Astrocyte (in vitro differentiated cells and primary cell): ENCODE results near the gene SND1.

ENCODE experiments used
- CTCF ChIP-seq: IDR thresholded peaks from 2 replicates; pipeline ENCODE4 v1.5.1; 2011; ENCODE audit warnings: low read depth, mild to moderate bottlenecking, inconsistent platforms, low read length, moderate library complexity; ENCODE audit not compliant: insufficient read depth
- EZH2 ChIP-seq: IDR thresholded peaks from 2 replicates; pipeline ENCODE4 v1.6.1; 2012; ENCODE audit warnings: mild to moderate bottlenecking, low read length, inconsistent platforms; ENCODE audit not compliant: insufficient read depth

- TF ChIP-seq CTCF (no peak), EZH2 (no peak)
Measured at GRCh38 chr7:128108129-128108528, 456.1 kb downstream of the SND1 start.
